Measurements from ENCODE around the gene PCDHB10. TPM values are rescaled to one million over a fixed set of nuclear protein-coding genes. Genes with fewer than 3 reads are reported as not detected.
"Not testable (repeated sequence)": the region's sequence is repeated elsewhere in the genome, so short reads cannot be mapped to it uniquely, and the experiment has no call there.

The PCDHB10 gene
- 13.9 TPM for total RNA-seq

DNA sequence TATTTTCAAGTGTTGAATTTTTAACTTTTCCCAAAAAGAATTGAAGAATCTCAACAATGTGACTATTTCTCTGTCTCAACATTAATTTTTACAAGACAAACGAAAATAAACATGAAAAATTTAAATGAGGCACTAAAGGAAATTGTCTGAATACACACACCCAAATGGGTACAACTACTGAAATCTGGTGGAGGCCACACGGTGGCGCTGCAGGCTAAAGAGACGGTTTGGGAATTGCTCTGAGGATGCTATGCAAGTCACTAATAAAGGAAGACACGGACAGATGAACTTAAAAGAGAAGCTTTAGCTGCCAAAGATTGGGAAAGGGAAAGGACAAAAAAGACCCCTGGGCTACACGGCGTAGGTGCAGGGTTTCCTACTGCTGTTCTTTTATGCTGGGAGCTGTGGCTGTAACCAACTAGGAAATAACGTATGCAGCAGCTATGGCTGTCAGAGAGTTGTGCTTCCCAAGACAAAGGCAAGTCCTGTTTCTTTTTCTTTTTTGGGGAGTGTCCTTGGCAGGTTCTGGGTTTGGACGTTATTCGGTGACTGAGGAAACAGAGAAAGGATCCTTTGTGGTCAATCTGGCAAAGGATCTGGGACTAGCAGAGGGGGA is at the start of gene PCDHB10:
PCDHB10 (plus strand) TSS at position 244 of the 616 bp plus-strand sequence; CDS start at position 444, 200 bp downstream.
- FAIRE-seq (no peak), DNase-seq (ENCODE audit: low spot score in 2 of 2) (no peak)

DNA sequence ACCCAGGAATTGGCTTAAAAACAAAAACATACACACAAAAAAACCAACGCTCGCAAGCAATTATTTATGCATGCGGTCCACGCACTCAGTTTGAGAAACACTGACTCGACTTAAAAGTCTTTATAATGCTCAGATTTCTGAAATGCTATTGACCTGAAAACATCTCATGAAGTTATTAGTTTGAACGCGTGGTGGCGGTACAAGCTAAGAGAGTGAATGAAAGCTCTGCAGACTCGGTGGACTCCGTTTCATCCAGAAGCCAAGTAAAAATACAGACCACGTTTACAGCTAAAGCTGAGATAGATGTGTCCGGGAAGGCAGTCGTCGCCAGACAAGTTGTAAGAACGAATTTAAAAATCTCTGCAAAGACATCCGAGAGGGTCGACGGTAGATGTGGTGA is 42.3 kb upstream of the PCDHB10 start, which contains the start of gene PCDHB6:
PCDHB6 (plus strand) TSS at position 246 of the 400 bp plus-strand sequence. CDS start 201 bp downstream, outside the sequence.
- DNase-seq (ENCODE audit: low spot score in 2 of 2) (no peak), FAIRE-seq (no peak)

DNA sequence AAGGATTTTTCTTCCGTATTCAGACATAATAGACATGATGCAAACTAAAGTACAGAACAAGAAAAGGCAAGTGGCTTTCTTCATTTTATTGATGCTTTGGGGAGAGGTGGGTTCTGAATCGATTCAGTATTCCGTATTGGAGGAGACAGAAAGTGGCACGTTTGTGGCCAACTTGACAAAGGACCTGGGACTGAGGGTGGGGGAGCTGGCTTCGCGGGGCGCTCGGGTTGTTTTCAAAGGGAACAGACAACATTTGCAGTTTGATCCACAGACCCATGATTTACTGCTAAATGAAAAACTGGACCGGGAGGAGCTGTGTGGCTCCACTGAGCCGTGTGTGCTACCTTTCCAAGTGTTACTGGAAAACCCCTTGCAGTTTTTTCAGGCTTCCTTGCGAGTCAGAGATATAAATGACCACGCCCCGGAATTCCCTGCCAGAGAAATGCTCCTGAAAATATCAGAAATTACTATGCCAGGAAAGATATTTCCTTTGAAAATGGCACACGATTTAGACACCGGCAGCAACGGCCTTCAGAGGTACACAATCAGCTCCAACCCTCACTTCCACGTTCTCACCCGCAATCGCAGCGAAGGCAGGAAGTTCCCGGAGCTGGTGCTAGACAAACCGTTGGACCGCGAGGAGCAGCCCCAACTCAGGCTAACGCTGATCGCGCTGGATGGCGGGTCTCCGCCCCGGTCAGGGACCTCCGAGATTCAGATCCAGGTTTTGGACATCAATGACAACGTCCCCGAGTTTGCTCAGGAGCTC is 41.7 kb upstream of the PCDHB10 start:
- no peak for FAIRE-seq

DNA sequence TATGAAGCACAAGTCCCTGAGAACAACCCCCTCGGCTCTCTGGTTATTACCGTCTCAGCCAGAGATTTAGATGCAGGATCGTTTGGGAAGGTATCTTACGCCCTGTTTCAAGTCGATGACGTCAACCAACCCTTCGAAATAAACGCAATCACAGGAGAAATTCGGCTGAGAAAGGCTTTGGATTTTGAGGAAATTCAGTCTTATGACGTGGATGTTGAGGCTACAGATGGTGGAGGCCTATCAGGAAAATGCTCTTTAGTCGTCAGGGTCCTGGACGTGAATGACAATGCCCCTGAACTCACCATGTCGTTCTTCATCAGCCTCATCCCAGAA is 41.2 kb upstream of the PCDHB10 start:
- FAIRE-seq (no peak), DNase-seq (ENCODE audit: low spot score in 2 of 2) (no peak)

More for the DNA sequence above, 41.7 kb upstream of the PCDHB10 start:
- DNase-seq (ENCODE audit: low spot score in 2 of 2), result no peak

DNA sequence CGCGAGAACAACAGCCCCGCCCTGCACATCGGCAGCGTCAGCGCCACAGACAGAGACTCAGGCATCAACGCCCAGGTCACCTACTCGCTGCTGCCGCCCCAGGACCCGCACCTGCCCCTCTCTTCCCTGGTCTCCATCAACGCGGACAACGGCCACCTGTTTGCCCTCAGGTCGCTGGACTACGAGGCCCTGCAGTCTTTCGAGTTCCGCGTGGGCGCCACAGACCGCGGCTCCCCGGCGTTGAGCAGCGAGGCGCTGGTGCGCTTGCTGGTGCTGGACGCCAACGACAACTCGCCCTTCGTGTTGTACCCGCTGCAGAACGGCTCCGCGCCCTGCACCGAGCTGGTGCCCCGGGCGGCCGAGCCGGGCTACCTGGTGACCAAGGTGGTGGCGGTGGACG is 40.5 kb upstream of the PCDHB10 start:
- FAIRE-seq; DNase-seq (ENCODE audit: low spot score in 2 of 2): not testable (repeated sequence)

DNA sequence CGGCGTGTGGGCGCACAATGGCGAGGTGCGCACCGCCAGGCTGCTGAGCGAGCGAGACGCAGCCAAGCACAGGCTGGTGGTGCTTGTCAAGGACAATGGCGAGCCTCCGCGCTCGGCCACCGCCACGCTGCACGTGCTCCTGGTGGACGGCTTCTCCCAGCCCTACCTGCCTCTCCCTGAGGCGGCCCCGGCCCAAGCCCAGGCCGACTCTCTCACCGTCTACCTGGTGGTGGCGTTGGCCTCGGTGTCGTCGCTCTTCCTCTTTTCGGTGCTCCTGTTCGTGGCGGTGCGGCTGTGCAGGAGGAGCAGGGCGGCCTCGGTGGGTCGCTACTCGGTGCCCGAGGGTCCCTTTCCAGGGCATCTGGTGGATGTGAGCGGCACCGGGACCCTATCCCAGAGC is 40.1 kb upstream of the PCDHB10 start:
- not testable (repeated sequence) for DNase-seq (ENCODE audit: low spot score in 2 of 2); FAIRE-seq

DNA sequence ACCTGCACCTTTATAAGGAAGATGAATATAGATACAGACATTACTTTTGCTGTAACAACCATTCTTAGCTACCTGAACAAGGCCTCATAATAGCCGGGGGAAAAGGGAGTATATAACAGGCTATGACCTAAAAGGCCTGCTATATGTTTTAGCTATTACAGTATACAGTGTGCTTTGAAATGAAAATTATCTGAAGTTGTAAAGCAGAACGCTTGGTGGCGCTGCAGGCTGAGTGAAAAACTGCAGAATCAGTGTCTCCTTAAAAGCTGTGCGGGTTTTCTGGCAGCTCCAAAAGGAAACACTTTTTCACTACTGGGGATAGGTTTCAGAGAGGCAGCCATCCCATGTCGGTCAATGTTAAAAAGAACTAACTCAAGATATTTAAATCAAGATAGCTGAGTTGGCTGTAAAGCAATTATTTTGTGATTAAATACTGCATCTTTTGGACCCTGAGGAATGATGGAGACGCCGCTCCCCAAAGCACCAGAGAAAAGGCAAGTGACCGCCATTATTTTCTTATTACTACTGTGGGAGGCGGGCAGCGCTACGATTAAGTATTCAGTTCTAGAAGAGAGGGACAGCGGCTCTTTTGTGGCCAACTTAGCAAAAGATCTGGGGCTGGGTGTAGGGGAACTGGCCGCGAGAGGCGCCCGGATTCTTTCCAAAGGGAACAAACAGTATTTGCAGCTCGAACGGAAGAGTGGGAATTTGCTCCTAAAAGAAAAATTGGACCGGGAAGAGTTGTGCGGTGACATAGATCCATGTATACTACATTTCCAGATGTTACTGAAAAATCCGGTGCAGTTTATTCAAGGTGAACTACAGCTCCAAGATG is 36.4 kb upstream of the PCDHB10 start:
- FAIRE-seq, result no peak
- no peak for DNase-seq (ENCODE audit: low spot score in 2 of 2)

DNA sequence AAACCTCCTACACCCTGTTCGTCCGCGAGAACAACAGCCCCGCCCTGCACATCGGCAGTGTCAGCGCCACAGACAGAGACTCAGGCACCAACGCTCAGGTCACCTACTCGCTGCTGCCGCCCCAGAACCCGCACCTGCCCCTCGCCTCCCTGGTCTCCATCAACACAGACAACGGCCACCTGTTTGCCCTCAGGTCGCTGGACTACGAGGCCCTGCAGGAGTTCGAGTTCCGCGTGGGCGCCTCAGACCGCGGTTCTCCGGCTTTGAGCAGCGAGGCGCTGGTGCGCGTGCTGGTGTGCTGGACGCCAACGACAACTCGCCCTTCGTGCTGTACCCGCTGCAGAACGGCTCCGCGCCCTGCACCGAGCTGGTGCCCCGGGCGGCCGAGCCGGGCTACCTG is 34.8 kb upstream of the PCDHB10 start:
- DNase-seq (ENCODE audit: low spot score in 2 of 2); FAIRE-seq: not testable (repeated sequence)

DNA sequence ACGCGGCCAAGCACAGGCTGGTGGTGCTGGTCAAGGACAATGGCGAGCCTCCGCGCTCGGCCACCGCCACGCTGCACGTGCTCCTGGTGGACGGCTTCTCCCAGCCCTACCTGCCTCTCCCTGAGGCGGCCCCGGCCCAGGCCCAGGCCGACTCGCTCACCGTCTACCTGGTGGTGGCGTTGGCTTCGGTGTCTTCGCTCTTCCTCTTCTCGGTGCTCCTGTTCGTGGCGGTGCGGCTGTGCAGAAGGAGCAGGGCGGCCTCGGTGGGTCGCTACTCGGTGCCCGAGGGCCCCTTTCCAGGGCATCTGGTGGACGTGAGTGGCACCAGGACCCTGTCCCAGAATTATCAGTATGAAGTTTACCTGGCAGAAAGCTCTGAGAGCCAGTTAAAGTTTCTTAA is 34.3 kb upstream of the PCDHB10 start:
- DNase-seq (ENCODE audit: low spot score in 2 of 2); FAIRE-seq: not testable (repeated sequence)

DNA sequence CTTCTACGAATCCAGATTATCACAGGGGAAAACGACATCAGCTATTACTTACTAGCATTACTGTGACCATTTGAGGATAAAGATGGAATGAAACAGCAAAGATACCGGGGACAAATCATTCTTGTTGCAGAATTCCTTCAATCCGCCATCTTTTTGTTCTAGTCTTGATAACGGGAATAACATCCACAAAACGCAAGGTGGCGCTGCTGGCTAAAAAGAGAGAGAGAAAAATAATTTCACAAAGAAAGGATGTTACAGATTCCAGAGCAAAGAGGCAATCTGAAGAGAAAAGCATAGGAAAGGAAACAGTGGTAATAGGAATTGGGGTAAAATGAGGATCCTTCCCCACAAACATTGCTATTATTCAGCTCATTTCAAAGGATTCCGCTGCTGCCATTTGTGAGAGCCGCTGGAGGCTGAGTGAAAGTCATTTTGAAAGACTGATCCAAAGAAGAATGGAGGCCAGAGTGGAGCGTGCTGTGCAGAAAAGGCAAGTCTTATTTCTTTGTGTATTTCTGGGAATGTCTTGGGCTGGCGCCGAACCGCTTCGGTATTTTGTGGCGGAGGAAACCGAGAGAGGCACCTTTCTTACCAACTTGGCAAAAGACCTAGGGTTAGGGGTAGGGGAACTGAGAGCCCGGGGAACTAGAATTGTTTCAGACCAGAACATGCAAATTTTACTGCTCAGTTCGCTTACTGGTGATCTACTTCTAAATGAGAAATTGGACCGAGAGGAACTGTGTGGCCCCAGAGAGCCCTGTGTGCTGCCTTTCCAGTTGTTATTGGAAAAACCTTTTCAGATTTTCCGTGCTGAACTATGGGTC is 19.6 kb upstream of the PCDHB10 start, which contains the start of gene PCDHB7:
PCDHB7 (plus strand) TSS at position 264 of the 824 bp plus-strand sequence; CDS start at position 456, 192 bp downstream.
- DNase-seq (ENCODE audit: low spot score in 2 of 2) (no peak), FAIRE-seq (no peak)

DNA sequence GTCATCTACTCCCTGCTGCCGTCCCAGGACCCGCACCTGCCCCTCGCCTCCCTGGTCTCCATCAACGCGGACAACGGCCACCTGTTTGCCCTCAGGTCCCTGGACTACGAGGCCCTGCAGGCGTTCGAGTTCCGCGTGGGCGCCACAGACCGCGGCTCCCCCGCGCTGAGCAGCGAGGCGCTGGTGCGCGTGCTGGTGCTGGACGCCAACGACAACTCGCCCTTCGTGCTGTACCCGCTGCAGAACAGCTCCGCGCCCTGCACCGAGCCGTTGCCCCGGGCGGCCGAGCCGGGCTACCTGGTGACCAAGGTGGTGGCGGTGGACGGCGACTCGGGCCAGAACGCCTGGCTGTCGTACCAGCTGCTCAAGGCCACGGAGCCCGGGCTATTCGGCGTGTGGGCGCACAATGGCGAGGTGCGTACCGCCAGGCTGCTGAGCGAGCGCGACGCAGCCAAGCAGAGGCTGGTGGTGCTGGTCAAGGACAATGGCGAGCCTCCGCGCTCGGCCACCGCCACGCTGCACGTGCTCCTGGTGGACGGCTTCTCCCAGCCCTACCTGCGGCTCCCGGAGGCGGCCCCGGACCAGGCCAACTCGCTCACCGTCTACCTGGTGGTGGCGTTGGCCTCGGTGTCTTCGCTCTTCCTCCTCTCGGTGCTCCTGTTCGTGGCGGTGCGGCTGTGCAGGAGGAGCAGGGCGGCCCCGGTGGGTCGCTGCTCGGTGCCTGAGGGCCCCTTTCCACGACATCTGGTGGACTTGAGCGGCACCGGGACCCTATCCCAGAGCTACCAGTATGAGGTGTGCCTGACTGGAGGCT is 17.7 kb upstream of the PCDHB10 start:
- DNase-seq (ENCODE audit: low spot score in 2 of 2); FAIRE-seq: not testable (repeated sequence)

DNA sequence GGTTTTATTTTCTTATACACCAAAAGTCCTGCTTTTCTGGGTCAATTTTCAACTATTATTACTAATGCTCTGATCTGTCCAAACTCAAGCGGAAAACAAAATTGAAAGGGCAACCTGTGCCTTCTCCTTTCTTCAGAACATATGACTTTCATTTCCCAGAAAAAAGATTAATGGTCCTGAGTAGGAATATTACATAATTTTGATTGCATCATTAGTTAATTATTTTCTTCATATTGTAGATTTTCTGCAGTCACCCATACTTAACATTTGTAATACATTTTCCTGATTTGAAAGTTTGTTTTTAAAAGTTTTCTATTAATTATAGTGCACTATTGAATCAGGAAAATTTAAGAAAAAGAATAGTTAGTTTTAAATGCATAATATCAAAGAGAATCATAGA is 16.2 kb upstream of the PCDHB10 start:
- FAIRE-seq (peak; percentile 98), DNase-seq (ENCODE audit: low spot score in 2 of 2) (no peak)

DNA sequence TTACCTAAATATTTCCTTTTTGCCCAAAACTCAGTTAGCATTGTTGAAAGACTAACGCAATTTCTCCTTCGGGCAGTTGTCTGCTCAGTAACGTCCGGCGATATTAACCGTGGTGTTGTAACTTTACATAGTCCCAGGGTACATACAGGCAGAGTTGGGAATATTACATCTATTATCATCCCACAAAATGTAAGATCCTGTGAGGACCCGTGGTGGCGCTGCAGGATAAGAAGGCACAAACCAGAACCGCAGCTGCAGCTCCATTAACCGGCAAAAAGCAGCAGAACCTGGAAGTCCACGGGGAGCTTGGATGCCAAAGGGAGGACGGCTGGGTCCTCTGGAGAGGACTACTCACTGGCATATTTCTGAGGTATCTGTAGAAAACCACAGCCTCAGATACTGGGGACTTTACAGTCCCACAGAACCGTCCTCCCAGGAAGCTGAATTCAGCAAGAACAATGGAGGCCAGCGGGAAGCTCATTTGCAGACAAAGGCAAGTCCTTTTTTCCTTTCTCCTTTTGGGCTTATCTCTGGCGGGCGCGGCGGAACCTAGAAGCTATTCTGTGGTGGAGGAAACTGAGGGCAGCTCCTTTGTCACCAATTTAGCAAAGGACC is 14.5 kb upstream of the PCDHB10 start, which contains the start of gene PCDHB8:
PCDHB8 (plus strand) TSS at position 214 of the 615 bp plus-strand sequence; CDS start at position 459, 245 bp downstream.
- FAIRE-seq; DNase-seq (ENCODE audit: low spot score in 2 of 2): not testable (repeated sequence)

DNA sequence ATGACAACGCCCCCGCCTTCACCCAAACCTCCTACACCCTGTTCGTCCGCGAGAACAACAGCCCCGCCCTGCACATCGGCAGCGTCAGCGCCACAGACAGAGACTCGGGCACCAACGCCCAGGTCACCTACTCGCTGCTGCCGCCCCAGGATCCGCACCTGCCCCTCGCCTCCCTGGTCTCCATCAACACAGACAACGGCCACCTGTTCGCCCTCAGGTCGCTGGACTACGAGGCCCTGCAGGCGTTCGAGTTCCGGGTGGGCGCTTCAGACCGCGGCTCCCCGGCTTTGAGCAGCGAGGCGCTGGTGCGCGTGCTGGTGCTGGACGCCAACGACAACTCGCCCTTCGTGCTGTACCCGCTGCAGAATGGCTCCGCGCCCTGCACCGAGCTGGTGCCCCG is 12.8 kb upstream of the PCDHB10 start:
- not testable (repeated sequence) for DNase-seq (ENCODE audit: low spot score in 2 of 2); FAIRE-seq

DNA sequence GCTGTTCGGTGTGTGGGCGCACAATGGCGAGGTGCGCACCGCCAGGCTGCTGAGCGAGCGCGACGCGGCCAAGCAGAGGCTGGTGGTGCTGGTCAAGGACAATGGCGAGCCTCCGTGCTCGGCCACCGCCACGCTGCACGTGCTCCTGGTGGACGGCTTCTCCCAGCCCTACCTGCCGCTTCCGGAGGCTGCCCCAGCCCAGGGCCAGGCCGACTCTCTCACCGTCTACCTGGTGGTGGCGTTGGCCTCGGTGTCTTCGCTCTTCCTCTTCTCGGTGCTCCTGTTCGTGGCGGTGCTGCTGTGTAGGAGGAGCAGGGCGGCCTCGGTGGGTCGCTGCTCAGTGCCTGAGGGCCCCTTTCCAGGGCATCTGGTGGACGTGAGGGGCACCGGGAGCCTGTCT is 12.3 kb upstream of the PCDHB10 start:
- not testable (repeated sequence) for DNase-seq (ENCODE audit: low spot score in 2 of 2); FAIRE-seq

DNA sequence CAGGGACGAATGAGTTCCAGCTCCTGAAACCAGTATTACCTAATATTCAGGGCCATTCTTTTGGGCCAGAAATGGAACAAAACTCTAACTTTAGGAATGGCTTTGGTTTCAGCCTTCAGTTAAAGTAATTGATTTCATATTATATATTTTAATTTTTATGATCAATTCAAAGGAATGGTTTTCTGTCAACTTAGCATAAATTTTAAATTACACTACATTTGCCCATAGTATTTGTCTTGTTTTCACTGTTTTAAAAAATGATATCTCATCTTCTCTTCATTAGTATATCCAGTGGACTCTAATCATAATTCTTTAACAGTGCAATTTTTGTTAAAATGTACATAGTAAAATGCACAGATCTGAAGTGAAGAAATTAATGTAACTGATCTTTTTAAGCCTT is 11.8 kb upstream of the PCDHB10 start:
- DNase-seq (ENCODE audit: low spot score in 2 of 2), result no peak
- FAIRE-seq, result no peak

DNA sequence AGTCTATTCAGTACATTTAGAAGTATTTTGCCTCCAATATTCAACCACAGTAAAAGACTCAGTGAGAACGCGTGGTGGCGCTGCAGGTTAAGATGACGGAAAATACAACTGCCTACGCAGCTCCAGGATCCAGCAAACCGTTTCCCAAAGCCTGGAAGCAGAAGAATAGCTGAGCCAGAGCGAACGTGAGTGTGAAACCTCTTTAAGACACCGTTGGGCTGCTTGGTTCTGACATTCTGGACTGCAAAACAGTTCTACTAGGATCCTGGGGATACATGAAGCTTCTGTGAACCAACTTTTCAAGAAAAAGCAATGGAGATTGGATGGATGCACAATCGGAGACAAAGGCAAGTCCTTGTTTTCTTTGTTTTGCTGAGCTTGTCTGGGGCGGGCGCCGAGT is 9.9 kb upstream of the PCDHB10 start, which contains the start of gene PCDHB16:
PCDHB16 (plus strand) TSS at position 140 of the 400 bp plus-strand sequence; CDS start at position 313, 173 bp downstream.
- FAIRE-seq, result no peak
- DNase-seq (ENCODE audit: low spot score in 2 of 2), result no peak
